Ascending aorta (tissue), 2 donors: Measurements from ENCODE around the gene MVB12B. TPM values are rescaled to one million over a fixed set of nuclear protein-coding genes. Genes with fewer than 3 reads are reported as not detected.

Experiments
- DNase-seq, 2 donors: peaks; one replicate each; pipeline ENCODE4 v3.0.0-alpha.2; 2019; ENCODE audit warnings: low spot score in 2 of 2
- H3K27ac ChIP-seq, 2 donors: fragments of 200-600 bp; sonication (generic); one replicate each; pipeline ENCODE4 v1.5.1; 2016 to 2017; ENCODE audit warnings: mild to moderate bottlenecking in 1 of 2
- H3K27me3 ChIP-seq: fragments of 200-600 bp; sonication (generic); one replicate; pipeline ENCODE4 v1.5.1; 2017
- H3K36me3 ChIP-seq, 2 donors: fragments of 200-600 bp; sonication (generic); one replicate each; pipeline ENCODE4 v1.5.1; 2016
- H3K4me1 ChIP-seq, 2 donors: fragments of 200-600 bp; sonication (generic); one replicate each; pipeline ENCODE4 v1.5.1; 2016 to 2017; ENCODE audit warnings: mild to moderate bottlenecking in 1 of 2
- H3K4me3 ChIP-seq, 2 donors: fragments of 200-600 bp; sonication (generic); one replicate each; pipeline ENCODE4 v1.5.1; 2016 to 2017; ENCODE audit warnings: mild to moderate bottlenecking in 1 of 2
- H3K9me3 ChIP-seq, 2 donors: fragments of 200-600 bp; sonication (generic); one replicate each; pipeline ENCODE4 v1.5.1; 2016
- intact Hi-C: fragments of 100-400 bp; cut with DNase I; formaldehyde crosslinking; loops from one replicate; pipeline ENCODE4 v1.15.1; 2023
- total RNA-seq: library from RNA; depleted of rRNA; stranded (reverse); fragments of >200 nt; gene quantifications from one replicate; pipeline ENCODE4 v1.1.0, GENCODE V29; 2016
- TF ChIP-seq, protein P1 (sequence below), 3 experiments: fragments of 200-600 bp in 2 of 3; fragments of 450-650 bp in 1 of 3; sonication (generic) in 2 of 3; IDR thresholded peaks; one replicate each; pipeline ENCODE4 v1.5.1; 2016 to 2019; ENCODE audit warnings: antibody characterized with exemption in 3 of 3, mild to moderate bottlenecking in 1 of 3, moderate library complexity in 1 of 3

Gene MVB12B
- total RNA-seq, 1 donor from 2014 or later = 9.4 TPM

DNA sequence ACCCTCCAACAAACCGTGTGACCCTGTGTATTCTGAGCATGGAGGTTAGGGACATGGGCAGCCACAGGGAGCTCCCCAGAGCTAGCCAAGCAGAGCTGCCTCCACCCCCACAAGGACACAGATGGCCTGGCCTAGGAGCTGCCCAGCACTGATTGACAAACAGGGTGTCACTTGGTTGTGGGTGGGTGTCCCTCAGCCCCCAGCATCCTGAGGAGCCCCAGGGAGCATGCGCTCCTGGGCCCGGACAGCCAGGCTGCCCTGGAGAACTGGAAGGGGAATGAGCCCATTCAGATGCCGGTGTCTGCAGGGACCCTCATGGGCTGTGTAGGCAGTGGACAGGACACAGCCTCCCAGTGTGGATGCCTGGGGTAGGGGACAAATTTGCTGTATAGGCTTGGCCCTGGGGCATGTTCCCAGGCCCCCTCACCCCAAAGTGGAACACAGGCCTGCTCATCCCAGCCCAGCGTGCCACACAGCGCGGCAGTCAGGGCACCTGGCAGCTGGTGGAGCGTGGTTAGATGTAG is 162.3 kb downstream of the MVB12B start:
- no peaks in the 10 kb centered on the region for H3K9me3 ChIP-seq
- peaks cover 0 to 2% of the 10 kb centered on the region in 2 donors for H3K36me3 ChIP-seq
- TF ChIP-seq, protein P1, sequence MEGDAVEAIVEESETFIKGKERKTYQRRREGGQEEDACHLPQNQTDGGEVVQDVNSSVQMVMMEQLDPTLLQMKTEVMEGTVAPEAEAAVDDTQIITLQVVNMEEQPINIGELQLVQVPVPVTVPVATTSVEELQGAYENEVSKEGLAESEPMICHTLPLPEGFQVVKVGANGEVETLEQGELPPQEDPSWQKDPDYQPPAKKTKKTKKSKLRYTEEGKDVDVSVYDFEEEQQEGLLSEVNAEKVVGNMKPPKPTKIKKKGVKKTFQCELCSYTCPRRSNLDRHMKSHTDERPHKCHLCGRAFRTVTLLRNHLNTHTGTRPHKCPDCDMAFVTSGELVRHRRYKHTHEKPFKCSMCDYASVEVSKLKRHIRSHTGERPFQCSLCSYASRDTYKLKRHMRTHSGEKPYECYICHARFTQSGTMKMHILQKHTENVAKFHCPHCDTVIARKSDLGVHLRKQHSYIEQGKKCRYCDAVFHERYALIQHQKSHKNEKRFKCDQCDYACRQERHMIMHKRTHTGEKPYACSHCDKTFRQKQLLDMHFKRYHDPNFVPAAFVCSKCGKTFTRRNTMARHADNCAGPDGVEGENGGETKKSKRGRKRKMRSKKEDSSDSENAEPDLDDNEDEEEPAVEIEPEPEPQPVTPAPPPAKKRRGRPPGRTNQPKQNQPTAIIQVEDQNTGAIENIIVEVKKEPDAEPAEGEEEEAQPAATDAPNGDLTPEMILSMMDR (IDR thresholded peaks at IDR 0.05) = no peak
- no peak overlapping the region for H3K4me3 ChIP-seq
- no peaks in the 10 kb centered on the region for H3K4me1 ChIP-seq
- intact Hi-C loops = no loop called here
- no peaks in the 10 kb centered on the region for H3K27me3 ChIP-seq
- no peak overlapping the region for H3K27ac ChIP-seq
- no peak for DNase-seq

DNA sequence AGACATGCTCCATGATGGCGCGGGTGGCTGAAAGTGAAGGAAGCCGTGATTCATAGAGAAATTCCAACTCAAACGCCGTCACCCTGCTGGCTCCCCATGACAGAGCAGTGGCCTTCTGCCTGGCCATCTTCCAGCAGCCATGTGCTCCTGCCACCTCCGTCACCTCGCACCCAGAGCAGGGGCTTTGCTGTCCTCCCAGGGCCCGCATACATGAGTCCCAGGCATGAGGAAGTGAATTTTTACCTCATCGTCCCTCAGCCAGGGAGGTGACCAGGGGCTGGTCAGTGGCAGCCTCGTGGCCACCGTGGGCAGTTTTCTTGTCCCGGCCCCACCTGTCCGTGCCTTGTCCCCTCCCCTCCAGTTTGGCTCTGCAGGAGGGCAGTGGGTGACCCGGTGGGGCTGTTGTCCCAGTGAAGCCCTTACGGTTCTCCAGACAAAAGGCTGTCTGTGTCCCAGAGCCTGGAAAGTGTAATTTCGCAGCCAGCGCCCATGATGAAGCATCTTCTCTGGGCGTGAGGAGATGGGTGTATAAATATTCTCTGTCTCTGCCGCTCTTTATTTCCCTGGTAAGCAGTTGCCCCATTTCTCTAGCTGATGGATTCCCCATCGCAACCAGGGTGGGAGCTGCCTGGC is 163.1 kb downstream of the MVB12B start:
- Histone ChIP-seq H3K27me3 (no peaks in the 10 kb centered on the region), H3K27ac (no peak overlapping the region), H3K9me3 (no peaks in the 10 kb centered on the region), H3K36me3 (no peaks in the 10 kb centered on the region), H3K4me1 (no peaks in the 10 kb centered on the region), H3K4me3 (no peak overlapping the region)
- TF ChIP-seq, protein P1 (IDR thresholded peaks at IDR 0.05) = no peak
- intact Hi-C loops = loop anchor here (10.0 kb wide), 2 partner anchors 165 to 1085 kb away; partner anchors contain the start of gene MVB12B
- no peak for DNase-seq

DNA sequence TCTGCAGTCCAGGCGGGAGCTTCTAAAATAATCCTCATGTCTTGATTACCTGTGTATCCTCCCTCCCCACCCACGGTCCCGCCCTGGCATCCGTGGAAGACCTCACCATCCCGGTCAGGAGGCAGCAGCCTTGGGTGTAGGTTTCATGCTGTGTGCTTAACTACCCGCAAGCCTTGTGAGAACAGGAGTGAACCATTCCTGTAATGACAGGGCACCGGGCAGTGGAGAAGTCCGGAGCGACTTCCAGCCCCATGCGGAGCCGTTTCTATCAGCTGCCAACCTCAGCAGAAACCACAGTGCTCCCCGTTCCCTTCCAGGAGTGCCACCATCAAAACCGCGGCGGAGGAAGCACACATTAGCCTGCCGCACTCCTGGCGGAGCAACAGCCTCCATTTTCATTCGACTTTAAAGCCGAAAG is 163.6 kb downstream of the MVB12B start:
- no peak for DNase-seq
- intact Hi-C loops = loop anchor here (10.0 kb wide), 2 partner anchors 165 to 1085 kb away; partner anchors contain the start of gene MVB12B
- H3K9me3 ChIP-seq = no peaks in the 10 kb centered on the region

DNA sequence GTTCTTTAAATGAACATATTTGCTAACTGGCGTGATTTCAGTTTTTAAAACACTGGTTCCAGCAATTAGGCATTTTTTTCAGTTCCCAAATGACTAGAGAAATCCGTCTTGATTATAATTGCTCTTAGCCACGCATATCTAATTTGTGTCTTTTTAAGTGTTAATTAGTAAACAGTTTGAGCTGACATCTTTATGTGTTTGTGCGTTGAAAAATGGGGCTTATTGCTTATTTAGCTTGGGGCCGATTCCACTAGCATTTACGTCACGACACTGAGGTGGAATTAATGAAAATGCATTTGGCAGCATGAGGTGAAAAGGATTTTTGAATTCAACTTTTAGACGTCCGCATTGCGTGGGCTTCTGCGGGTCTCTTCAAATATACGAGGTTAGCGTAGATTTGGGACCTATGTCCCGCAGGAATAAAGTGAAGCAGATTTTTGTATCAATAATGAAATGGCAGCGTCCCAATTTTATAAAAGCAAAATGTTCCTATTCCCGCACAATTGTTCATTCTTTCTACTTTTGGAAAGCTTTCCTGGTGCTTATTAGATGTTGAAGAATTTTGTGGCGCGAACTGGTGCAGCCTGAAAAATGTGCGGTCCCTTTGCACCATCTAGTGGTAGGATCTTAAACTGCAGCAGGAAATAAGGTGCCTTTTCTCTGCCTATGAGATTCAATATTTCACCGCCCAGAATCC is 164.4 kb downstream of the MVB12B start:
- TF ChIP-seq, protein P1 (IDR thresholded peaks at IDR 0.05) = peak; percentile 81 to 92 (median 82)
- H3K27me3 ChIP-seq = no peaks in the 10 kb centered on the region
- DNase-seq = no peak

More for the DNA sequence above, 163.6 kb downstream of the MVB12B start:
- Histone ChIP-seq H3K27me3 (no peaks in the 10 kb centered on the region), H3K4me1 (no peaks in the 10 kb centered on the region), H3K4me3 (no peak overlapping the region), H3K36me3 (no peaks in the 10 kb centered on the region), H3K27ac (no peak overlapping the region)
- TF ChIP-seq, protein P1 (IDR thresholded peaks at IDR 0.05) = no peak

DNA sequence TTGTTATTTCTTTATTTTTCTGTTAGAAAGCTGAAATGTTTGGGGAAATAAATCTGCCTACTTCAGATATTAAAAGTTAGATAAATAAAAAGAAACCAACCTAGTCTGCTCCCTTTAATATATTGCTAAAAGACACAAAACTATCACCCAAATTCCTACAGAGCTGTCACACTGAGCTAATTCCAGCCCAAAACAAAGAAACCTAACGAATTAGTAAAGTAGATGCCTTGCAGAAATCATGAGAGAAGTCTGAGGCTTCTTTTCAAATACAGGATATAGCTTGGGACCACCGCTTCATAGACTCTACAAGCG is 164.9 kb downstream of the MVB12B start:
- H3K4me1 ChIP-seq = no peaks in the 10 kb centered on the region
- TF ChIP-seq, protein P1 (IDR thresholded peaks at IDR 0.05) = no peak
- H3K9me3 ChIP-seq = no peaks in the 10 kb centered on the region
- H3K27ac ChIP-seq = no peak overlapping the region
- H3K4me3 ChIP-seq = no peak overlapping the region
- no peak for DNase-seq
- intact Hi-C loops = loop anchor here (10.0 kb wide), 2 partner anchors 167 to 1087 kb away; partner anchors contain the start of gene MVB12B
- peaks cover 0 to 3% of the 10 kb centered on the region in 2 donors for H3K36me3 ChIP-seq
- H3K27me3 ChIP-seq = no peaks in the 10 kb centered on the region

More for the DNA sequence above, 164.4 kb downstream of the MVB12B start:
- no peaks in the 10 kb centered on the region for H3K9me3 ChIP-seq
- H3K4me1 ChIP-seq = no peaks in the 10 kb centered on the region
- H3K36me3 ChIP-seq = peaks cover 0 to 3% of the 10 kb centered on the region in 2 donors
- intact Hi-C loops = loop anchor here (10.0 kb wide), 2 partner anchors 166 to 1086 kb away; partner anchors contain the start of gene MVB12B
- H3K27ac ChIP-seq = no peak overlapping the region
- no peak overlapping the region for H3K4me3 ChIP-seq
